Measurements from ENCODE around the gene SUMF1.

The SUMF1 gene

GRCh38 chr3:4497005-4497692 lies 30.1 kb upstream of the SUMF1 start:
- DNase-seq: no peak

- DNase-seq: no peak
Measured at GRCh38 chr3:4496087-4496452, 29.0 kb upstream of the SUMF1 start.

- DNase-seq: no peak
Measured at GRCh38 chr3:4495294-4496086, 28.4 kb upstream of the SUMF1 start.

GRCh38 chr3:4494895-4495264 lies 27.8 kb upstream of the SUMF1 start:
- no peak for DNase-seq

DNA sequence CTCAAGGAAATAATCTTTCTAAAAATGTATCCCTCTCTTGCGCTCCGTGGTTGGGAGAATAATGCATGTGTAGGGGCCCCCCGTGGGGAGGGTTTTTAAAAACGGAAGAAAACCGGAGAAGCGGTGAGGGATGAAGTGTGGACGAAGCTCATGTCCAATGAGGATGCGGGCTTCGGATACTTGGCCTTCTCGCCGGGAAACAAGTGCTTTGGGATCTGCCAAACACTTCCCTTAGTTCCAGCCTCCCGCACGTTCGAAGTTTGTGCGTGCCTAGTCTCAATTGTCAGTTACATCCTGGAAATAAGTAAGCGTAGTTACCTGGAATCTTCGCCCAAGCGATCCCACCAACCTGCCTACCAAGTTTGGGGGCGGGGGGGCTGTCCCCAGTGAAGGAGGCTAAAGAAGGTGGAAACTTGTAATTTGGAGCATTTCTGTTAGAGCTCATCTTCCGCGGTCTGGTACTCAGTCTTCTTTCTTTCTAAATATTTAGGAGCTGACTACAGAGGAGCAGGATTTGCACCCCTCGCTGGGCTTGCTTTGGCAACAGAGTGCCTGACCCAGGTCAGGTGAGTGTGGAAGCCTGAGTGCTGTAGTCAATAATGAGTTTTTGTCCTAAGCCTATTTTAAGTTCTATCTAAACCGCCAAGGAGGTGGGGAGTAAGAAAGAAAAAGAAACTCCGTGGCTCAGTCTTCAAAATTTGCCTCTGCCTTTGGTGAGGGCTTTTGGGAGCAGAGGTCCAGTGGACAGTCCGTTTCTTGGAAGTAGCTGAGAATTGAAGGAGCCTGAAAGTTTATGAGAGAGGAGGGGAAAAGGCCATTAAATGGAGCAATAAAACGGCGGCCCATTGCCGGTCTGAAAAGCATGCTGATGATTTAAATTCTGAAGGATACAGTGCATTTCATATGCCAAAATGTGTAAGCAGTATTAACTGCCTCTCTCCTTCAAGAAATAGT lies 27.1 kb upstream of the SUMF1 start:
- no peak for DNase-seq

- DNase-seq: peak; percentile 100
Measured at GRCh38 chr3:4493014-4493940, 26.2 kb upstream of the SUMF1 start, which contains the start of gene ITPR1. ITPR1 (plus strand) TSS chr3:4493348; CDS start chr3:4516492, 23,144 bp downstream.

- DNase-seq: peak; percentile 88
Measured at GRCh38 chr3:4492208-4493013, 25.3 kb upstream of the SUMF1 start.

DNA sequence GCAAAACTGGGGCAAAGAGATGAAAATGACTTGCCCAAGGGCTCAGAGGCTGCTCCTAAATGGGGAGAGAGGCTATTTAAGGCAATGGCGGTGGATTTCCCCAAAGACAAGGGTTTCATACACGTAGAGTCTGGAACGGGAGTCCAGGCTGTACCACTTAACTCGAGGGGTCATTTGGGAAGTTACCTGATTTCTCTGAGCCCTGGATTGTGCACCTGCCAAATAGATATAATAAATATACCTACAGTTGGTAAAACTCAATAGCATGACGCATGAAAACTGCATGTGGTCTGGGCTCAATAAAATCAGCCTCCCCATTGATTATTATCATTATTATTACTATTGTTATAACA lies 24.8 kb upstream of the SUMF1 start:
- no peak for DNase-seq

GRCh38 chr3:4478261-4478660 lies 11.2 kb upstream of the SUMF1 start:
- DNase-seq: no peak

- no peak for DNase-seq
Measured at GRCh38 chr3:4476496-4476895, 9.4 kb upstream of the SUMF1 start.

- DNase-seq: no peak
Measured at GRCh38 chr3:4475804-4476203, 8.7 kb upstream of the SUMF1 start.

DNA sequence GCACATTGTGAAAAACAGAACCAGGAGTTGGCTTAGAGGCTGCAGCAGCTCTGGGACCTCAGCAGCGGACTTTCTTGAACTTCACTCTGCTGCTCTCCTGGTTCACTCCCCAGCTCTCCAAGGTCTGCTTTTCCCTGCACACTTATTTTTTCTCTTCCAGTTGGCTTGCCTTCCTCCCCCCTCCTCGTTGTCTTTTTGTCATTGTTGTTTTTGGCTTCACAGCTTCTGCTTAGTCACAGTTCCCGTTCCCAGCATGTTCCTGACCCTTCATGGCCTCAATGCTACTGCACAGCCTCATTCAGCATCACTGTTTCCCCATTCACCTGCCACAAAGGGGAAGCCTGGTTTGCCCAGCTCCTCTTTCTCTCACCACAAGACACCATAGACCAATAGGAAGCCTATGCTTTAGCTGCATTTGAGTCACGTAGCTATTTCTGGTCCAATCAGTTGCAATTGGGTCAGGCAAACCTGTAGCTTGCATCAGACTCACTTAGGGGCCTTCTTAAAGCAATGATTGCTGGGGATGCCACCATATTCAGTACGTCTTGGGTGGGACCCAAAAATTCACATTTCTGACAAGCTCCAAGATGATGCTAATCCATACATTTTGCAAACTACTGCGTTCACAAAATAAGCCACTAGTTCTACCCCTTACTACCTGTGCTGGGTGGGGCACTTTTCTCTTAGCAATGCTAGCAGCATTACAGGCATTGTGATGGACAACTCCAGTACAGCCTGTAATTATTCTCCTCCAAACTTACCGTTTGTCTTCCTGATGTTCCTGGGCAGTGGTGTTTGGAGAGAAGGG lies 7.8 kb upstream of the SUMF1 start:
- DNase-seq: no peak

DNA sequence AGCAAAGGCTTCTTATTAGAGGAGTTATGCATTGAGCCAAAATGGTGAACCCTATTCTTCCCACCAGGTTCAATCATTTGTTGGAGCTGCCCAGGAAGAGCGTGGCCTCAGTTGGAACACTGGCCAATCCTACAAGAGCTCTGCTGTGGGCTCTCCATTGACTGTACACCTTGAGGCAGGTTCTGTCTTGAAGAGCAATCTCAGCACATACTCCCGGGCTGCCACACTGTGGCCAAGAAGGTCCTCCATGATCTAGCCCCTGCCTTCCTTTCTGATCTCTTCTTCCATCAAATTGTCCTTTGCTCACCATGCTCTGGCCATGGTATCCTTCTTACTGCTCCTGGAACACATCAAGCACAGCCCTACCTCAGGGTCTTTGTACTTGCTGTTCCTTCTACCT lies 5.7 kb upstream of the SUMF1 start:
- DNase-seq: no peak

- DNase-seq: no peak
Measured at GRCh38 chr3:4472312-4472711, 5.2 kb upstream of the SUMF1 start.

- no peak for DNase-seq
Measured at GRCh38 chr3:4471907-4472306, 4.8 kb upstream of the SUMF1 start.

DNA sequence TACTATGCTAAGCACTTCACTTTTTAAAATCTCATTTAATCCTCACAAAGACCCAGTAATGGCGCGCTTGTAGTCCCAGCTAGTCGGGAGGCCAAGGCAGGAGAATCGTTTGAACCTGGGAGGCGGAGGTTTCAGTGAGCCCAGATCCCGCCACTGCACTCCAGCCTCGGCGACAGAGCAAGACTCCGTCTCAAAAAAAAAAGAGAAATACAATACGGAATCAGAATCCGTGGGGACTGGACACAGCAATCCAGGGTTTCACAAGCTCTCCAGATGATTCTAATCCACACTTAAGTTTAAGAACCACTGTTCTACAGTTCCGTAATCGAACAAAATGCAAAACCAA lies 426 bp upstream of the SUMF1 start:
- no peak for DNase-seq

GRCh38 chr3:4464576-4464975 lies 2.5 kb downstream of the SUMF1 start:
- no peak for DNase-seq

DNA sequence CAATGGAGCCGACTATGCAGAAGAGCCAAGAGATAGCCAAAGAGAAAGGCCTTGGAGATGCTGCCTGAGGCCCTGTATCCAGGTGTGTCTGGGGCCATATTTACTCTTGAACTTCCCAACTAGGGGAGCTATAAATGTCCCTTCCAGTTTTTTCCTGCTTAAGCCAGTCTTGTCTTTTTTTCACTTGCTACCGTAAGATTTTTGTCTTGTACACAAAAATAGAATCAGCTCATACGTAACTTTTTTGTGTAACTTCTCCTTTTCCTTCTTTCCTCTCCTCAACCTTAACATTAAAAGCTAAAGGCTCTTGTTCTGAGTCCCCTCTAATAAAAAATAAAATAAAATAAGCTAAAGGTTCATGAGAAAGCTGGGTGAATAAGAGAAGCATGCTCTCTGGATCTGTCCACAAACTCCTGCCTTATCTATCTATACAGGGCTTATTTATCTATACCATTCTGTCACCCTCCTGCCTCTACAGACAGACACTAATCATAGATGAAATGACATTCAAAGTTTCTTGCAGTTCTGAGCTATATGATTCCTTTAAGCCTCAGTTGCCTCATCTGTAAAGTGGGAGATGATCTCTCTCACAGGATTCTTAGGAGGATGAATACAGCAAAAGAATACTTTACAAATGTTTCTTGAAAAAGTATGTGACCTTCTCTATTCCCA lies 4.6 kb downstream of the SUMF1 start:
- DNase-seq: no peak

- DNase-seq: no peak
Measured at GRCh38 chr3:4461468-4462090, 5.5 kb downstream of the SUMF1 start.

- no peak for DNase-seq
Measured at GRCh38 chr3:4460334-4460733, 6.7 kb downstream of the SUMF1 start.

Data from islet precursor cell (in vitro differentiated cells).